ENCODE results near the gene LTB4R2. TPM values are rescaled to one million over a fixed set of nuclear protein-coding genes. Genes with fewer than 3 reads are reported as not detected.

LTB4R2 gene
- total and polyA plus RNA-seq, 11 donors: 0.53 to 3.8 (median 1.6) TPM

- H3K36me3 ChIP-seq: peaks cover 0 to 67% (median 53%) of the 10 kb centered on the region in 9 donors
- ATAC-seq (no peak), DNase-seq (no peak)
- intact Hi-C loops (cut with DNase I): loop anchor here in 1 of 10 donors (2.0 kb wide), 1 partner anchor 40 kb away; no protein-coding TSS in a partner anchor
- H3K4me3 ChIP-seq: no peak overlapping the region
- H3K4me1 ChIP-seq: no peaks in the 10 kb centered on the region
- H3K9me3 ChIP-seq: no peaks in the 10 kb centered on the region
- H3K27ac ChIP-seq: no peak overlapping the region
- TF ChIP-seq POLR2A (IDR thresholded peaks at IDR 0.05): no peak
- no peak for TF ChIP-seq CTCF (IDR thresholded peaks at IDR 0.05)
- H3K27me3 ChIP-seq: no peaks in the 10 kb centered on the region
- WGBS, 4 donors: 80 to 93% (median 86%) methylated on average over 9 of the region's 9 CpGs
Observed at GRCh38 chr14:24290746-24291145, 19.2 kb upstream of the LTB4R2 start.

- TF ChIP-seq CTCF (IDR thresholded peaks at IDR 0.05): no peak
- TF ChIP-seq POLR2A (IDR thresholded peaks at IDR 0.05): no peak
- peaks cover 0 to 75% (median 58%) of the 10 kb centered on the region in 9 donors for H3K36me3 ChIP-seq
- no peak overlapping the region for H3K4me3 ChIP-seq
- H3K27me3 ChIP-seq: no peaks in the 10 kb centered on the region
- H3K27ac ChIP-seq: no peak overlapping the region
- intact Hi-C loops (cut with DNase I): loop anchor here in 1 of 10 donors (2.0 kb wide), 1 partner anchor 41 kb away; no protein-coding TSS in a partner anchor
- WGBS, 4 donors: 90 to 92% (median 91%) methylated on average over 3 of the region's 3 CpGs
- H3K4me1 ChIP-seq: peaks cover 0 to 2% (median under 1%) of the 10 kb centered on the region in 12 donors
- DNase-seq: no peak
- no peak for ATAC-seq
- H3K9me3 ChIP-seq: no peaks in the 10 kb centered on the region
Observed at GRCh38 chr14:24291446-24292117, 18.4 kb upstream of the LTB4R2 start.

GRCh38 chr14:24292118-24292807, 17.7 kb upstream of the LTB4R2 start:
- Histone ChIP-seq H3K27ac (no peak overlapping the region), H3K4me3 (no peak overlapping the region), H3K9me3 (no peaks in the 10 kb centered on the region), H3K36me3 (peaks cover 0 to 75% (median 58%) of the 10 kb centered on the region in 9 donors), H3K4me1 (peaks cover 0 to 9% (median 2%) of the 10 kb centered on the region in 12 donors), H3K27me3 (no peaks in the 10 kb centered on the region)
- intact Hi-C loops (cut with DNase I): no loop called here
- 89 to 96% (median 95%) methylated on average over 10 to 11 of the region's 11 CpGs for WGBS, 4 donors
- no peak for TF ChIP-seq CTCF (IDR thresholded peaks at IDR 0.05)
- TF ChIP-seq POLR2A (IDR thresholded peaks at IDR 0.05): no peak
- DNase-seq: no peak
- ATAC-seq: no peak

- DNase-seq (no peak), ATAC-seq (no peak)
- intact Hi-C loops (cut with DNase I): no loop called here
- TF ChIP-seq POLR2A (IDR thresholded peaks at IDR 0.05) (no peak), CTCF (IDR thresholded peaks at IDR 0.05) (no peak)
- Histone ChIP-seq H3K27me3 (no peaks in the 10 kb centered on the region), H3K36me3 (peaks cover 0 to 75% (median 58%) of the 10 kb centered on the region in 9 donors), H3K4me3 (no peak overlapping the region), H3K4me1 (peaks cover 0 to 21% (median 5%) of the 10 kb centered on the region in 12 donors), H3K27ac (no peak overlapping the region), H3K9me3 (no peaks in the 10 kb centered on the region)
- 95 to 98% (median 97%) methylated on average over 2 of the region's 2 CpGs for WGBS, 4 donors
Observed at GRCh38 chr14:24293525-24293924, 16.4 kb upstream of the LTB4R2 start.

All from heart left ventricle (tissue), 16 donors.